ENCODE data around the gene ICA1L.
"Not testable (repeated sequence)": the region's sequence is repeated elsewhere in the genome, so short reads cannot be mapped to it uniquely, and the experiment has no call there.

Gene ICA1L

GRCh38 chr2:202871300-202872141 lies at the start of gene ICA1L:
ICA1L (minus strand) TSS chr2:202871766; CDS start chr2:202829009, 42,757 bp downstream.
- in situ Hi-C loops (cut with HindIII; ENCODE audit: low pct_ligation_motif_present, low sequenced_read_pairs) = no loop called here
- no peaks in the 10 kb centered on the region for H3K36me3 ChIP-seq (replicated peaks)
- no peaks in the 10 kb centered on the region for H3K27me3 ChIP-seq (replicated peaks)
- DNase-seq = peak; percentile 41
- peak within 1 kb of the TSS; percentile 71 for H3K4me3 ChIP-seq (ENCODE audit: low read depth, low read length)
- no peak for TF ChIP-seq CTCF (IDR thresholded peaks at IDR 0.05; ENCODE audit: low read depth, low read length, missing control alignments)
- H3K27ac ChIP-seq = peak within 1 kb of the TSS; percentile 27

- no peak for TF ChIP-seq CTCF (IDR thresholded peaks at IDR 0.05; ENCODE audit: low read depth, low read length, missing control alignments)
- H3K27ac ChIP-seq = no peak overlapping the region
- H3K36me3 ChIP-seq (replicated peaks) = no peaks in the 10 kb centered on the region
- in situ Hi-C loops (cut with HindIII; ENCODE audit: low pct_ligation_motif_present, low sequenced_read_pairs) = no loop called here
- DNase-seq = no peak
- H3K4me3 ChIP-seq (ENCODE audit: low read depth, low read length) = no peak overlapping the region
- no peaks in the 10 kb centered on the region for H3K27me3 ChIP-seq (replicated peaks)
Observed at GRCh38 chr2:202918860-202919259, 47.3 kb upstream of the ICA1L start.

- DNase-seq; in situ Hi-C loops (cut with HindIII; ENCODE audit: low pct_ligation_motif_present, low sequenced_read_pairs): not testable (repeated sequence)
Observed at GRCh38 chr2:202912342-202913201, 41.0 kb upstream of the ICA1L start.

GRCh38 chr2:202911512-202912341 lies 40.2 kb upstream of the ICA1L start, which contains the start of the genes CARF and WDR12:
CARF (plus strand) TSS chr2:202912275; CDS start chr2:202941903, 29,628 bp downstream.
WDR12 (minus strand) TSS chr2:202911673; CDS start chr2:202911476, 197 bp downstream.
- in situ Hi-C loops (cut with HindIII; ENCODE audit: low pct_ligation_motif_present, low sequenced_read_pairs) = no loop called here
- no peak for TF ChIP-seq CTCF (IDR thresholded peaks at IDR 0.05; ENCODE audit: low read depth, low read length, missing control alignments)
- no peaks in the 10 kb centered on the region for H3K36me3 ChIP-seq (replicated peaks)
- H3K27me3 ChIP-seq (replicated peaks) = no peaks in the 10 kb centered on the region
- peak within 1 kb of the TSS; percentile 99 for H3K4me3 ChIP-seq (ENCODE audit: low read depth, low read length)
- H3K27ac ChIP-seq = peak within 1 kb of the TSS; percentile 86
- peak; percentile 97 for DNase-seq

More at GRCh38 chr2:202912342-202913201, 41.0 kb upstream of the ICA1L start:
- H3K27ac ChIP-seq = peak overlapping the region; percentile 86
- H3K4me3 ChIP-seq (ENCODE audit: low read depth, low read length) = peak overlapping the region; percentile 99
- H3K36me3 ChIP-seq (replicated peaks); H3K27me3 ChIP-seq (replicated peaks): not testable (repeated sequence)

- no peak for TF ChIP-seq CTCF (IDR thresholded peaks at IDR 0.05; ENCODE audit: low read depth, low read length, missing control alignments)
- Histone ChIP-seq H3K4me3 (ENCODE audit: low read depth, low read length) (peak overlapping the region; percentile 99), H3K27me3 (replicated peaks) (no peaks in the 10 kb centered on the region), H3K27ac (peak overlapping the region; percentile 86), H3K36me3 (replicated peaks) (peaks cover 2% of the 10 kb centered on the region)
- in situ Hi-C loops (cut with HindIII; ENCODE audit: low pct_ligation_motif_present, low sequenced_read_pairs) = no loop called here
- no peak for DNase-seq
Observed at GRCh38 chr2:202911203-202911511, 39.6 kb upstream of the ICA1L start.
